ENCODE results near the gene DLG2. TPM values are rescaled to one million over a fixed set of nuclear protein-coding genes. Genes with fewer than 3 reads are reported as not detected.

DLG2 gene
- total and polyA plus RNA-seq, 4 experiments from 2014 or later = 0.78 to 2.7 (median 1.9) TPM

DNA sequence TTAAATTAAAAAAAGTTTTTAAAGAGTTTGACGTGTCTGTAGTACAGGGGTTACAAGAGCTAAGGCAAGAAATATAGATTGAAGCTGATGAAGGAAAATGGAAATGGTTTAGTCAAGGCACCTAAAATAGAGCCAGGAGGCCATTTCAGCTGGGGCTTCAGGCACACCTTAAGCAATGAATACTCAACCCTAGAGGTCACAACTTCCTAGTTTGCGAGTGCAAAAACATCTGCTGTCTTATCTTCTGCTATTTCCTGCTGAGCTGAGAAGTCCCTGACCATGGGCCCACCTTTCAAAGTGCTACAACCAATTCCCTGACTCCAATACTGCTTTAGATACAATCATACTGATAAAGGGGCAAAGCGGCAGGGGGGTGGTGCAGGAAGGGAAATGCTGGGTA lies 87.4 kb downstream of the DLG2 start:
- no peaks in the 10 kb centered on the region for H3K9me3 ChIP-seq (ENCODE audit: control insufficient read depth in 1 of 2, low read length in 2 of 2)
- ChIA-PET CTCF (ENCODE audit: partially characterized antibody) (no interaction called here), POLR2A (ENCODE audit: partially characterized antibody) (no interaction called here)
- Mint-ChIP-seq H3K27me3 (no peaks in the 10 kb centered on the region), H3K4me1 (no peaks in the 10 kb centered on the region), H3K4me3 (no peak overlapping the region), H3K36me3 (peaks cover 3 to 8% of the 10 kb centered on the region in 2 donors), H3K9me3 (peaks cover 3 to 20% (median 8%) of the 10 kb centered on the region in 8 donors), H3K27ac (no peak overlapping the region)
- no peaks in the 10 kb centered on the region for H3K27me3 ChIP-seq (ENCODE audit: insufficient read depth, low read length)
- no peak overlapping the region for H3K27ac ChIP-seq (ENCODE audit: low read depth, low read length)
- intact Hi-C loops (cut with micrococcal nuclease) = no loop called here
- H3K4me1 ChIP-seq (ENCODE audit: insufficient read depth, low read length) = no peaks in the 10 kb centered on the region
- no peaks in the 10 kb centered on the region for H3K36me3 ChIP-seq (ENCODE audit: insufficient read depth, low read length)
- no peak for DNase-seq
- no peak overlapping the region for H3K4me3 ChIP-seq (ENCODE audit: low read length in 2 of 2)

DNA sequence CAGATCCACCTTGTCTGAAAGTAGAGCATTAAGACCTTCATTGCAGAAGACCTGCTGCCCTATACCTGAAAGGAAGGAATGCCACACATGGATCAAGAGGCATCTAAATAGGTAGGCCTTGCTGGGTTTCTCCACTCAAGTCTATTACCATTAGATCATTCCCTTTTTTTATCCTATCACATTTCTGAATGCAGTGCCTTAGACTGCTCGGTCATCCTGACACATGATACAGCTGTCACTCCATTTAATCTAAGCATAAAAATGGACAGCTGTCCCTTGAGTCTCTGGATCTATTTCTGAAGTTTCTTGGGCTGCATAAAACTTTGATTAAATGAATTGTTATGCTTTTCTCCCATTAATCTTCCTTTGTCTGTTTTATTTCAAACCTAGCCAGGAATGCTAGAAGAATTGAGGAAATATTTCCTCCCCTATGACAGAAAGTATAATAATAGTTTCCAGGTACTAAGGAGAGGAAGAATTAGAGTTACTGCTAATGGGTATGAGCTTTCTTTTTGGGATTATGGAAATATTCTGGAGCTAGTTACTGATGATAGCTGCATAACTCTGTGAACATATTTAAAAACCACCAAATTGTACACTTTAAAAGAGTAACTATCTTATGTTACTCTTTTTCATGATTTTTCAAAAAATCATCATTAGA lies 88.0 kb downstream of the DLG2 start:
- Histone ChIP-seq H3K27ac (ENCODE audit: low read depth, low read length) (no peak overlapping the region), H3K36me3 (ENCODE audit: insufficient read depth, low read length) (no peaks in the 10 kb centered on the region), H3K9me3 (ENCODE audit: control insufficient read depth in 1 of 2, low read length in 2 of 2) (no peaks in the 10 kb centered on the region), H3K4me1 (ENCODE audit: insufficient read depth, low read length) (no peaks in the 10 kb centered on the region), H3K4me3 (ENCODE audit: low read length in 2 of 2) (no peak overlapping the region), H3K27me3 (ENCODE audit: insufficient read depth, low read length) (no peaks in the 10 kb centered on the region)
- no peaks in the 10 kb centered on the region for H3K4me1 Mint-ChIP-seq
- no peaks in the 10 kb centered on the region for H3K27me3 Mint-ChIP-seq
- no peak overlapping the region for H3K27ac Mint-ChIP-seq
- no peak overlapping the region for H3K4me3 Mint-ChIP-seq
- POLR2A ChIA-PET (ENCODE audit: partially characterized antibody) = no interaction called here
- CTCF ChIA-PET (ENCODE audit: partially characterized antibody) = no interaction called here
- H3K9me3 Mint-ChIP-seq = peaks cover 3 to 25% (median 11%) of the 10 kb centered on the region in 8 donors
- intact Hi-C loops (cut with micrococcal nuclease) = no loop called here
- no peak for DNase-seq
- H3K36me3 Mint-ChIP-seq = peaks cover 4 to 8% of the 10 kb centered on the region in 2 donors

DNA sequence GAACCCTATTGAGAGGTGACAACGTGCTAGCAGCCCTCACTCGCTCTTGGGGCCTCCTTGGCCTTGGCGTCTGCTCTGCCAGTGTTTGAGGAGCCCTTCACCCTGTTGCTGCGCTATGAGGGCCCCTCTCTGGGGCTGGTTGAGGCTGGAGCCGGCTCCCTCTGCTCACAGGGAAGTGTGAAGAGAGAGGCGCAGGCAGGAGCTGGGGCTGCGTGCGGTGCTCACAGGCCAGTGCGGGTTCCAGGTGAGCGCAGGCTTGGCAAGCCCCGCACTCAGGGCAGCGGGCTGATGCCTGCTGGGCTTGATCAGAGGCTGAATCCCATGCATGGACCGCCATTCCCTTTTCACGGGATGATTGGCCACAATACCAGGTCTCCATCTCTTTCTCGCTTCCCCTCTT lies 90.7 kb downstream of the DLG2 start:
- peaks cover 4 to 8% of the 10 kb centered on the region in 2 donors for H3K36me3 Mint-ChIP-seq
- Histone ChIP-seq H3K27ac (ENCODE audit: low read depth, low read length) (no peak overlapping the region), H3K4me1 (ENCODE audit: insufficient read depth, low read length) (no peaks in the 10 kb centered on the region), H3K27me3 (ENCODE audit: insufficient read depth, low read length) (no peaks in the 10 kb centered on the region), H3K4me3 (ENCODE audit: low read length in 2 of 2) (no peak overlapping the region), H3K9me3 (ENCODE audit: control insufficient read depth in 1 of 2, low read length in 2 of 2) (no peaks in the 10 kb centered on the region), H3K36me3 (ENCODE audit: insufficient read depth, low read length) (no peaks in the 10 kb centered on the region)
- CTCF ChIA-PET (ENCODE audit: partially characterized antibody) = no interaction called here
- no peaks in the 10 kb centered on the region for H3K27me3 Mint-ChIP-seq
- no peaks in the 10 kb centered on the region for H3K4me1 Mint-ChIP-seq
- intact Hi-C loops (cut with micrococcal nuclease) = no loop called here
- peaks cover 3 to 25% (median 11%) of the 10 kb centered on the region in 8 donors for H3K9me3 Mint-ChIP-seq
- no peak overlapping the region for H3K4me3 Mint-ChIP-seq
- DNase-seq = no peak
- no peak overlapping the region for H3K27ac Mint-ChIP-seq
- POLR2A ChIA-PET (ENCODE audit: partially characterized antibody) = no interaction called here

DNA sequence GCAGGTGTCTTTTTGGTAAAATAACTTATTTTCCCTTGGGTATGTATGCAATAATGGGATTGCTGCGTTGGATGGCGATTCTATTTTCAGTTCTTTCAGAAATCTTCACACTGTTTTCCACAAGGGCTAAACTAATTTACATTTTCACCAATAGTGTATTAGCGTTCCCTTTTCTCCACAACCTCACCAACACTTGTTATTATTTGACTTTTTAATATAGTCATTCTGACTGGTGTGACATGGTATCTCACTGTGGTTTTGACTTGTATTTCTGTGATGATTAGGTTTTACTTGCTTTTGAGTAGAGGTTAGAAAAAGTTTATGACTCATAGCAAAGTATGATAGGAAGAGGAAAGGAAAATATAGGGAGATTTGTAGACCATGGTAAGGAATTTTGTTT lies 92.3 kb downstream of the DLG2 start:
- Mint-ChIP-seq H3K27me3 (no peaks in the 10 kb centered on the region), H3K9me3 (peaks cover 3 to 25% (median 11%) of the 10 kb centered on the region in 8 donors), H3K4me1 (no peaks in the 10 kb centered on the region), H3K36me3 (peaks cover 4 to 8% of the 10 kb centered on the region in 2 donors), H3K27ac (no peak overlapping the region), H3K4me3 (no peak overlapping the region)
- H3K36me3 ChIP-seq (ENCODE audit: insufficient read depth, low read length) = no peaks in the 10 kb centered on the region
- ChIA-PET CTCF (ENCODE audit: partially characterized antibody) (no interaction called here), POLR2A (ENCODE audit: partially characterized antibody) (no interaction called here)
- no peaks in the 10 kb centered on the region for H3K4me1 ChIP-seq (ENCODE audit: insufficient read depth, low read length)
- H3K9me3 ChIP-seq (ENCODE audit: control insufficient read depth in 1 of 2, low read length in 2 of 2) = no peaks in the 10 kb centered on the region
- H3K27ac ChIP-seq (ENCODE audit: low read depth, low read length) = no peak overlapping the region
- H3K27me3 ChIP-seq (ENCODE audit: insufficient read depth, low read length) = no peaks in the 10 kb centered on the region
- intact Hi-C loops (cut with micrococcal nuclease) = no loop called here
- DNase-seq = no peak
- H3K4me3 ChIP-seq (ENCODE audit: low read length in 2 of 2) = no peak overlapping the region

DNA sequence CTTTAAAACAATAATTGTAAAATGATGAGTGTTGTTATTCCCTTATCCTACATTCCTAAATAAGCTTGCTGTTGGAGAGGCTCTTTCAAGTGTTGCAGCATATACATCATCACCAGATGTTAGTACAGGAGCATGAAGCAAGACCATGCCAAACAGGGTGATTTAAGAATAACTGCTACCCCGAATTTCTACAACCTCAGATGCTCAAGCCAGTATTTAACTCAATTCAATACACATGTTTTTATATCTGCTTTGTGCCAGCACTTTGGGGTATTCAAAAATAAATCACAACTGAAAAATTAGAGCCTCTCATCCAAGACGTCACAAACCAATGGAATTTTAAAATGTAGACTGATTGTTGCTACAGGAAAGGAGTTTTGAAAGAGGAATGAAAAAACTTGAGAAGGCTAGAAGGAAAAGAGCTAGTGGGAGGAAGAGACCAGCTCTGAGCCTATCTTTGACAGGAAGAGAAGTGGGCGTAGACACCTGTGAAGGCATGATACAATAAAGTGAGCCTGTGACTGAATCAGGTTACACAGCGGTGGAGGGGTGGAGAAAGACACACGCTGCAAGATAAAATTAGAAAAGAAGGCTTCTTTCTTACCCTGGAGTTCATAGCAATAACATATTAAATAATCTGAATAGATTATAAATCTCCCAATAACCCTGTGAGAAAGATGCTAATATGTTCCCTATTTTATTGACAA lies 95.8 kb downstream of the DLG2 start:
- no peaks in the 10 kb centered on the region for H3K27me3 Mint-ChIP-seq
- Histone ChIP-seq H3K4me3 (ENCODE audit: low read length in 2 of 2) (no peak overlapping the region), H3K9me3 (ENCODE audit: control insufficient read depth in 1 of 2, low read length in 2 of 2) (no peaks in the 10 kb centered on the region), H3K4me1 (ENCODE audit: insufficient read depth, low read length) (no peaks in the 10 kb centered on the region), H3K27me3 (ENCODE audit: insufficient read depth, low read length) (no peaks in the 10 kb centered on the region), H3K36me3 (ENCODE audit: insufficient read depth, low read length) (no peaks in the 10 kb centered on the region), H3K27ac (ENCODE audit: low read depth, low read length) (no peak overlapping the region)
- H3K27ac Mint-ChIP-seq = no peak overlapping the region
- CTCF ChIA-PET (ENCODE audit: partially characterized antibody) = no interaction called here
- peaks cover 3 to 4% of the 10 kb centered on the region in 2 donors for H3K36me3 Mint-ChIP-seq
- intact Hi-C loops (cut with micrococcal nuclease) = no loop called here
- no peak overlapping the region for H3K4me3 Mint-ChIP-seq
- H3K4me1 Mint-ChIP-seq = no peaks in the 10 kb centered on the region
- H3K9me3 Mint-ChIP-seq = peaks cover 6 to 19% (median 9%) of the 10 kb centered on the region in 8 donors
- POLR2A ChIA-PET (ENCODE audit: partially characterized antibody) = no interaction called here
- no peak for DNase-seq

DNA sequence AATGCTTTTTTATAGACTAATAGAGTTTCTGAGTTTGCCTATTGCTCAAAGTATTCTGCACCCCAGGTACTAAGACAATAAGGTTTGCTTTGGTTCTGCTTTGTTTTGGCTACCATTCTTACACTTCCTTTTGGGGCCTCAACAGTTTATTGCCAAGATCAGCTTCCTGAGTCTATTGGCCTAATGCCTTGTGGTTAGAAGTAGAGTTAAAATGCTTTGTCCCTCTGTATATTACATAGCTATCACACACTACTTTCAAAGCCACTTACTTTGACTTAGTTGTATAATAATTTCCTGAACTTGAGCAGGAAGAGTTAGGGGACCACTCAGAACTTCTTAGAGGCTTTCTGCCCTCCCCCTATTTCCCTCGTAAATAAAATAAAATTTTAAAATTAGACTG lies 96.5 kb downstream of the DLG2 start:
- H3K27ac Mint-ChIP-seq = no peak overlapping the region
- H3K36me3 Mint-ChIP-seq = peaks cover 3 to 4% of the 10 kb centered on the region in 2 donors
- intact Hi-C loops (cut with micrococcal nuclease) = no loop called here
- H3K4me3 Mint-ChIP-seq = no peak overlapping the region
- ChIA-PET CTCF (ENCODE audit: partially characterized antibody) (no interaction called here), POLR2A (ENCODE audit: partially characterized antibody) (no interaction called here)
- no peaks in the 10 kb centered on the region for H3K36me3 ChIP-seq (ENCODE audit: insufficient read depth, low read length)
- peaks cover 6 to 19% (median 9%) of the 10 kb centered on the region in 8 donors for H3K9me3 Mint-ChIP-seq
- DNase-seq = no peak
- H3K4me3 ChIP-seq (ENCODE audit: low read length in 2 of 2) = no peak overlapping the region
- H3K4me1 Mint-ChIP-seq = no peaks in the 10 kb centered on the region
- H3K27ac ChIP-seq (ENCODE audit: low read depth, low read length) = no peak overlapping the region
- H3K9me3 ChIP-seq (ENCODE audit: control insufficient read depth in 1 of 2, low read length in 2 of 2) = no peaks in the 10 kb centered on the region
- H3K27me3 ChIP-seq (ENCODE audit: insufficient read depth, low read length) = no peaks in the 10 kb centered on the region
- H3K27me3 Mint-ChIP-seq = no peaks in the 10 kb centered on the region
- no peaks in the 10 kb centered on the region for H3K4me1 ChIP-seq (ENCODE audit: insufficient read depth, low read length)

DNA sequence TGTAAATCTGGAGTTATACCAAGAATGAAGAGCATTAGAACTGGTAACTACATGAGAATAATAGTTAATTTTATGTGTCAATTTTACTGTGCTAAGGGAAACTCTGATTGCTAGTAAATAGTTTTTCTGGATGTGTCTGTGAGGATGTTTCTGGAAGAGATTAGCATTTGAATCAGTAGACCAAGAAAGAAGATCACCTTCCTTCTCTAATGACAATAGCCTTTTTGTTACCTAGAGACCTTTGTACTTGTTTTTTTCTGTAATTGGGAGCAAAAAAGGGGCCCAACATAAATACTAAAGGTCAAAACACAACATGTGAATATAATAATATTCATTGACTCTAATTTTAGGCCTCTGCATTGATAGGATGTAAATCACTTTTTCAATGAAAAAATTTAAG lies 100.6 kb downstream of the DLG2 start:
- no peak overlapping the region for H3K4me3 Mint-ChIP-seq
- H3K36me3 Mint-ChIP-seq = peaks cover 2 to 9% of the 10 kb centered on the region in 2 donors
- CTCF ChIA-PET (ENCODE audit: partially characterized antibody) = no interaction called here
- H3K4me1 Mint-ChIP-seq = no peaks in the 10 kb centered on the region
- Histone ChIP-seq H3K36me3 (ENCODE audit: insufficient read depth, low read length) (no peaks in the 10 kb centered on the region), H3K27ac (ENCODE audit: low read depth, low read length) (no peak overlapping the region), H3K27me3 (ENCODE audit: insufficient read depth, low read length) (no peaks in the 10 kb centered on the region), H3K9me3 (ENCODE audit: control insufficient read depth in 1 of 2, low read length in 2 of 2) (peaks cover 0 to 8% of the 10 kb centered on the region in 2 donors), H3K4me1 (ENCODE audit: insufficient read depth, low read length) (no peaks in the 10 kb centered on the region), H3K4me3 (ENCODE audit: low read length in 2 of 2) (no peak overlapping the region)
- H3K27me3 Mint-ChIP-seq = no peaks in the 10 kb centered on the region
- no peak for DNase-seq
- intact Hi-C loops (cut with micrococcal nuclease) = no loop called here
- POLR2A ChIA-PET (ENCODE audit: partially characterized antibody) = no interaction called here
- peaks cover 8 to 25% (median 16%) of the 10 kb centered on the region in 8 donors for H3K9me3 Mint-ChIP-seq
- no peak overlapping the region for H3K27ac Mint-ChIP-seq

All from CD4-positive, alpha-beta memory T cell (primary cell).